Lower leg skin (tissue), 3 donors: Measurements from ENCODE around the gene ALG5.

Experiments used
- CTCF ChIP-seq, 3 donors: fragments of 450-650 bp; IDR thresholded peaks; one replicate each; pipeline ENCODE4 v1.5.1; 2016; ENCODE audit warnings: antibody characterized with exemption in 3 of 3, mild to moderate bottlenecking in 3 of 3, moderate library complexity in 2 of 3
- POLR2A ChIP-seq, 2 donors: fragments of 450-650 bp; IDR thresholded peaks; one replicate each; pipeline ENCODE4 v1.6.1; 2016 to 2017; ENCODE audit warnings: antibody characterized with exemption in 2 of 2, mild to moderate bottlenecking in 1 of 2, moderate library complexity in 1 of 2

- no peak for TF ChIP-seq CTCF (IDR thresholded peaks at IDR 0.05)
- no peak for TF ChIP-seq POLR2A (IDR thresholded peaks at IDR 0.05)
These were observed 11.9 kb upstream of the ALG5 start for GRCh38 chr13:37011002-37011401.
